ENCODE measurements around the gene RNF183. TPM values are rescaled to one million over a fixed set of nuclear protein-coding genes. Genes with fewer than 3 reads are reported as not detected.

Gene RNF183
- total and polyA plus RNA-seq, 10 donors: 0.06 to 0.35 (median 0.08) TPM; not detected in 6

DNA sequence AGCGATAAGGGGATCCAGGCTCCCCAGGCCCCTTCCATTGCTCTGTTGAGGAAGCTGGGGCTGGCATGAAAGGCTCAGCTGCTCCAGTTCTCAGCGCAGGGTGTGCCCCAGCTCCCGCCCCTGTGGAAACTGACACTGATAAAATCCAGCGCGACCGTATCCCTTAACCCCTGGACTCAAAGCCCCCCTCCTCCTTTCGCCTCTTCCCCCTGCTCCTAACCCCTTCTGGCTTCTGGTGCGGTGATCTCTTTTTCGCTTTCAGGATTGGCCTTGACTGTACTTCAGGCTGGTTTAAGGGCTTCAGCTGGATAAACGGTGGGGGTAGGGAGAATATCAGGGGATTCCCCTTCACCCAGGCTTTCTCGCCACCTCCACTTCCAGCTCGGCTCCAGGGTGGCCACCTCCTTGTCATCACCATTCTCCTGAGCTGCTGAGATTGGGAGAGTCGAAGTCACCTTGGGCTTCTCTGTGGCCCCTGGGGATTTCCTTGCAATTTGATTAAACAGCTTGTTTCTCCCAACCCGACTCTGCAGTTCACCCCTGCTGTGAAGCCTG is 47.0 kb upstream of the RNF183 start:
- DNase-seq: no peak
- H3K27me3 ChIP-seq (replicated peaks in 1 of 7): peaks cover 0 to 31% (median 10%) of the 10 kb centered on the region in 7 donors
- intact Hi-C loops (cut with DNase I; ENCODE audit: low total_unique reads): no loop called here
- WGBS, 5 donors: 5 to 16% (median 9%) methylated on average over 14 of the region's 14 CpGs
- no peaks in the 10 kb centered on the region for H3K9me3 ChIP-seq
- H3K27ac ChIP-seq: peak overlapping the region in 1 of 8 donors; percentile 33
- H3K4me1 ChIP-seq: peaks cover 10 to 27% (median 23%) of the 10 kb centered on the region in 6 donors
- peak overlapping the region in 7 of 8 donors; percentile 54 to 87 (median 57) for H3K4me3 ChIP-seq
- no peaks in the 10 kb centered on the region for H3K36me3 ChIP-seq
- TF ChIP-seq, protein P1, sequence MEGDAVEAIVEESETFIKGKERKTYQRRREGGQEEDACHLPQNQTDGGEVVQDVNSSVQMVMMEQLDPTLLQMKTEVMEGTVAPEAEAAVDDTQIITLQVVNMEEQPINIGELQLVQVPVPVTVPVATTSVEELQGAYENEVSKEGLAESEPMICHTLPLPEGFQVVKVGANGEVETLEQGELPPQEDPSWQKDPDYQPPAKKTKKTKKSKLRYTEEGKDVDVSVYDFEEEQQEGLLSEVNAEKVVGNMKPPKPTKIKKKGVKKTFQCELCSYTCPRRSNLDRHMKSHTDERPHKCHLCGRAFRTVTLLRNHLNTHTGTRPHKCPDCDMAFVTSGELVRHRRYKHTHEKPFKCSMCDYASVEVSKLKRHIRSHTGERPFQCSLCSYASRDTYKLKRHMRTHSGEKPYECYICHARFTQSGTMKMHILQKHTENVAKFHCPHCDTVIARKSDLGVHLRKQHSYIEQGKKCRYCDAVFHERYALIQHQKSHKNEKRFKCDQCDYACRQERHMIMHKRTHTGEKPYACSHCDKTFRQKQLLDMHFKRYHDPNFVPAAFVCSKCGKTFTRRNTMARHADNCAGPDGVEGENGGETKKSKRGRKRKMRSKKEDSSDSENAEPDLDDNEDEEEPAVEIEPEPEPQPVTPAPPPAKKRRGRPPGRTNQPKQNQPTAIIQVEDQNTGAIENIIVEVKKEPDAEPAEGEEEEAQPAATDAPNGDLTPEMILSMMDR (IDR thresholded peaks at IDR 0.05 in 8 of 11, conservative IDR thresholded peaks at IDR 0.05 in 3 of 11): no peak
- TF ChIP-seq POLR2AphosphoS5 (IDR thresholded peaks at IDR 0.05) (no peak), POLR2A (IDR thresholded peaks at IDR 0.05) (no peak)

DNA sequence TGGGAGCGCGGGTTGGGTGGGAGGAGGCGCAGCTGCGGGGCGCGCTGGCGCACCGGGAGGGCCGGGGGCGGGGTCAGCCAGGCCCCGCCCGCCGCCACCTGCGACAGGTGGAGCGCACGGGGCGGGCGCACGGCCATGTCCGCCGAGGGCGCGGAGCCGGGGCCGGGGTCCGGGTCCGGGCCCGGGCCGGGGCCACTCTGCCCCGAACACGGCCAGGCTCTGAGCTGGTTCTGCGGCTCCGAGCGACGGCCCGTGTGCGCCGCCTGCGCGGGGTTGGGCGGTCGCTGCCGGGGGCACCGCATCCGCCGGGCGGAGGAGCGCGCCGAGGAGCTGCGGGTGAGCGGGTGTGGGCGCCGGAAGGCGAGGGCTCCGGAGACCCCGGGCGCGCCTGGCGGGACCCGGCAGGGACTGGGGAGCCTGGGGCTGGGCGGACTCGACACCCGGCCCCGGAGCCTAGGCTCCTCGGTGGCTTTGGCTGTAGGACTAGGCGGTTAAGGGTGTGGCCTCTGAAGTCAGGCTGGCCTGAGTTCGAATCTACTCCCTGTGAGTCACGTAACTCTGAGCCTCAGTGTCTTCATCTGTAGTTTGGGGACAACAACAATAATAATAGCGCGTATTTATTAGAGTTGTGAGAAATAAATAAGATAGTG is 46.4 kb upstream of the RNF183 start, which contains the start of gene BSPRY:
Gene BSPRY (plus strand): TSS at position 97 of the 650 bp plus-strand sequence. CDS start 39 bp downstream, at position 136.
- H3K36me3 ChIP-seq: no peaks in the 10 kb centered on the region
- peak within 1 kb of the TSS; percentile 37 to 87 (median 56) for H3K4me3 ChIP-seq
- peaks cover 0 to 31% (median 10%) of the 10 kb centered on the region in 7 donors for H3K27me3 ChIP-seq (replicated peaks in 1 of 7)
- no peaks in the 10 kb centered on the region for H3K9me3 ChIP-seq
- H3K4me1 ChIP-seq: peaks cover 10 to 27% (median 23%) of the 10 kb centered on the region in 6 donors
- intact Hi-C loops (cut with DNase I; ENCODE audit: low total_unique reads): no loop called here
- 0 to 5% (median 2%) methylated on average over 15 to 71 of the region's 71 CpGs for WGBS, 5 donors
- no peak for TF ChIP-seq POLR2A (IDR thresholded peaks at IDR 0.05)
- TF ChIP-seq, protein P1 (IDR thresholded peaks at IDR 0.05 in 8 of 11, conservative IDR thresholded peaks at IDR 0.05 in 3 of 11): no peak
- TF ChIP-seq POLR2AphosphoS5 (IDR thresholded peaks at IDR 0.05): no peak
- DNase-seq: peak; percentile 85
- H3K27ac ChIP-seq: peak within 1 kb of the TSS in 1 of 8 donors; percentile 33

DNA sequence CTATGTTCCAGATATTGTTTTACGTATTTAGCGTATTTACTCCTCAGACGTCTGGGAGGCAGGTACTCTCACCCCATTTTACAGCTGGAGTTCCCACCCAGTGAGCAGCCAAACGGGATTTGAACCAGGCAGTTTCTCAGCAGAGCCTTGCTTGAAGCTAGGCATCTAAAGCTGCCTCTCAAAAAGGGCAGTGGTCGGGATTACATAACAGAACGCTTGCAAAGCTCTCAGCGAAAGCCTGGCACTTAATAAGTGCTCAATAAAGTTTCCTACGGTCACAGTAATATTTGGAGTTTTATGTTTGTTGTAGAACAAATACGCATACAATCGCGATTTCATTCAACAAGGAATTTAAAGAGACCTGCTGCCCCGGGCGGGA is 45.9 kb upstream of the RNF183 start:
- Histone ChIP-seq H3K4me1 (peaks cover 10 to 27% (median 23%) of the 10 kb centered on the region in 6 donors), H3K27ac (no peak overlapping the region), H3K4me3 (peak overlapping the region in 7 of 8 donors; percentile 54 to 87 (median 57)), H3K27me3 (replicated peaks in 1 of 7) (peaks cover 0 to 31% (median 10%) of the 10 kb centered on the region in 7 donors), H3K36me3 (no peaks in the 10 kb centered on the region), H3K9me3 (no peaks in the 10 kb centered on the region)
- intact Hi-C loops (cut with DNase I; ENCODE audit: low total_unique reads): no loop called here
- TF ChIP-seq POLR2AphosphoS5 (IDR thresholded peaks at IDR 0.05) (no peak), POLR2A (IDR thresholded peaks at IDR 0.05) (no peak)
- TF ChIP-seq, protein P1 (IDR thresholded peaks at IDR 0.05 in 8 of 11, conservative IDR thresholded peaks at IDR 0.05 in 3 of 11): no peak
- WGBS, 5 donors: 25 to 30% (median 27%) methylated on average over 13 of the region's 13 CpGs
- no peak for DNase-seq

DNA sequence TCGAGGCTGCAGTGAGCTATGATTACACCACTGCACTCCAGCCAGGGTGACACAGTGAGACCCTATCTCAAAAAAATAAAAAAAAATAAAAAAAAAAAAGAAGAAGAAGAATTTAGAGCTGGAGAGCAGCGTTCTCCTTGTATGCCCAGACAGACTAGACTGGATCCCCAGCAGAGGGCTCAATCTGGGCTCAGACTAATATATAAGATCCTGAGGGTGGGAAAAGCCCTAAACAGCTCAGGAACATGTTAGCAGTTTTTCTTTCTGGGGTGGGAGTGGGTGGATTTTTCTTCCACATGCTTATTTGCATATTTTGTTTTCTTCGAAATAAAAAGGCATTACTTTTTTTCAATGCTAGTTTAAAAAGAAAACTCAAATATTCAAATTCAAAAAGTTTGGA is 45.3 kb upstream of the RNF183 start:
- intact Hi-C loops (cut with DNase I; ENCODE audit: low total_unique reads): no loop called here
- H3K9me3 ChIP-seq: no peaks in the 10 kb centered on the region
- 86 to 94% (median 89%) methylated on average over 3 of the region's 3 CpGs for WGBS, 5 donors

More for the DNA sequence above, 45.3 kb upstream of the RNF183 start:
- Histone ChIP-seq H3K4me1 (peaks cover 10 to 27% (median 23%) of the 10 kb centered on the region in 6 donors), H3K27ac (no peak overlapping the region), H3K27me3 (replicated peaks in 1 of 7) (peaks cover 0 to 31% (median 10%) of the 10 kb centered on the region in 7 donors), H3K4me3 (no peak overlapping the region), H3K36me3 (no peaks in the 10 kb centered on the region)
- DNase-seq: no peak
- TF ChIP-seq POLR2A (IDR thresholded peaks at IDR 0.05) (no peak), POLR2AphosphoS5 (IDR thresholded peaks at IDR 0.05) (no peak)
- TF ChIP-seq, protein P1 (IDR thresholded peaks at IDR 0.05 in 8 of 11, conservative IDR thresholded peaks at IDR 0.05 in 3 of 11): no peak

All from spleen (tissue), 11 donors.